Measurements from ENCODE around the gene STRN.

The STRN gene, protein sequence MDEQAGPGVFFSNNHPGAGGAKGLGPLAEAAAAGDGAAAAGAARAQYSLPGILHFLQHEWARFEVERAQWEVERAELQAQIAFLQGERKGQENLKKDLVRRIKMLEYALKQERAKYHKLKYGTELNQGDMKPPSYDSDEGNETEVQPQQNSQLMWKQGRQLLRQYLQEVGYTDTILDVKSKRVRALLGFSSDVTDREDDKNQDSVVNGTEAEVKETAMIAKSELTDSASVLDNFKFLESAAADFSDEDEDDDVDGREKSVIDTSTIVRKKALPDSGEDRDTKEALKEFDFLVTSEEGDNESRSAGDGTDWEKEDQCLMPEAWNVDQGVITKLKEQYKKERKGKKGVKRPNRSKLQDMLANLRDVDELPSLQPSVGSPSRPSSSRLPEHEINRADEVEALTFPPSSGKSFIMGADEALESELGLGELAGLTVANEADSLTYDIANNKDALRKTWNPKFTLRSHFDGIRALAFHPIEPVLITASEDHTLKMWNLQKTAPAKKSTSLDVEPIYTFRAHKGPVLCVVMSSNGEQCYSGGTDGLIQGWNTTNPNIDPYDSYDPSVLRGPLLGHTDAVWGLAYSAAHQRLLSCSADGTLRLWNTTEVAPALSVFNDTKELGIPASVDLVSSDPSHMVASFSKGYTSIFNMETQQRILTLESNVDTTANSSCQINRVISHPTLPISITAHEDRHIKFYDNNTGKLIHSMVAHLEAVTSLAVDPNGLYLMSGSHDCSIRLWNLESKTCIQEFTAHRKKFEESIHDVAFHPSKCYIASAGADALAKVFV

DNA sequence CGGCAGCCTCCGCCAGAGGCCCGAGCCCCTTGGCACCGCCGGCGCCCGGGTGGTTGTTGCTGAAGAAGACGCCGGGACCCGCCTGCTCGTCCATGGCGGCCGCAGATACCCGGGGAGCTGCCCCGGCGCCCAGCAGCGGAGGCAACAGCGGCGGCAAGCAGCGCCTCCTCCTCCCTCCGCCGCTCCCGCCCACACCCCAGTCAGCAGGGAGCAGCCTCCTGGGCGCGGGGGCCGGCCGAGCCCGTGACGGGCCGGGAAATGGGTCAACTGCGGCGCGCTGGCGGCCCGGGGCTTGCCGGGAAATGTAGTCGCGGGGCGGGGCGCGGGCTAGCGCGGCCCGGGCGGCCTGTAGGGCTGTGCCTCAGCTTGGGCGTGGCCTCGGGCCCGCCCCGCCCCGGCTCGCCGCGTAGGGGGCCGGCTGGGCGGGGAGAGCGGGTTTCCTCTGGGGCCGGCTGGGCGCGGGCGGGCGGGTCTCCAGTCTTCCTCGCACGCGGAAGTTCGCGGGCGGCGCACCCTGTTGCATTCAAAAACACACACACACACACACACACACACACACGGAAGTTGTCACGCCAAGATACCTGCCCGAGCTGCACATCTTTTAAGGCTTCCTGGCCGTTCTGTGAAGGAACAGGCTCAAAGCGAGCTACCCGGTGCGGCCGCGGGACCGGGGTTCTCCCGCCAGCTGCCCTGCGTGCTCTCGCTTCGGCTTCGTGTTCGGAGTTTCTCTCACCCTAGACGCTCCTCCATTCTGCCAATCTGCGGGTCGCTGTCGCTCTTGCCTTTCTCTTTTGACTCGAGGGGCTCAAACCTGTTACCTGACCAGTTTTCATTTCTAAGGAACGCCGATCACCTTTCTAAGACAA lies at the start of gene STRN:
Gene STRN (minus strand): TSS at position 167 of the 866 bp plus-strand sequence. CDS start 73 bp downstream, at position 94.
- H3K4me3 ChIP-seq (replicated peaks; ENCODE audit: low read depth, low read length): peak within 1 kb of the TSS; percentile 89
- TF ChIP-seq, protein P1, sequence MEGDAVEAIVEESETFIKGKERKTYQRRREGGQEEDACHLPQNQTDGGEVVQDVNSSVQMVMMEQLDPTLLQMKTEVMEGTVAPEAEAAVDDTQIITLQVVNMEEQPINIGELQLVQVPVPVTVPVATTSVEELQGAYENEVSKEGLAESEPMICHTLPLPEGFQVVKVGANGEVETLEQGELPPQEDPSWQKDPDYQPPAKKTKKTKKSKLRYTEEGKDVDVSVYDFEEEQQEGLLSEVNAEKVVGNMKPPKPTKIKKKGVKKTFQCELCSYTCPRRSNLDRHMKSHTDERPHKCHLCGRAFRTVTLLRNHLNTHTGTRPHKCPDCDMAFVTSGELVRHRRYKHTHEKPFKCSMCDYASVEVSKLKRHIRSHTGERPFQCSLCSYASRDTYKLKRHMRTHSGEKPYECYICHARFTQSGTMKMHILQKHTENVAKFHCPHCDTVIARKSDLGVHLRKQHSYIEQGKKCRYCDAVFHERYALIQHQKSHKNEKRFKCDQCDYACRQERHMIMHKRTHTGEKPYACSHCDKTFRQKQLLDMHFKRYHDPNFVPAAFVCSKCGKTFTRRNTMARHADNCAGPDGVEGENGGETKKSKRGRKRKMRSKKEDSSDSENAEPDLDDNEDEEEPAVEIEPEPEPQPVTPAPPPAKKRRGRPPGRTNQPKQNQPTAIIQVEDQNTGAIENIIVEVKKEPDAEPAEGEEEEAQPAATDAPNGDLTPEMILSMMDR (IDR thresholded peaks at IDR 0.05; ENCODE audit: low read depth, low read length, missing control alignments): no peak
- peak; percentile 70 for DNase-seq (ENCODE audit: extremely low read depth, low read depth)

DNA sequence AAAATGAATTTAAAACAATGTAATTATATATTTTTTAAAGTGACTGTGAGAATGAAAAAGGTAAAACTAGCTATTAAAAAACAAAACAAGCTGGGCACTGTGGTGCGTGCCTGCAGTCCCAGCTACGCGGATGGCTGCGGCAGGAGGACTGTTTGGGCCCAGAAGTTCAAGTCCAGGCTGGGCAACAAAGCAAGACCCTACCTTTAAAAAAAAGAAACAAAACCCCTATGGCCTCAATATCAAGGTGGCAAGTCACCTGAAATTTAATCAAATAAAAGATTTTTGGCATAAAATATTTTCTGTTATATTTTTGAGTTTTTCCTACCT lies 46.9 kb upstream of the STRN start:
- TF ChIP-seq, protein P1 (IDR thresholded peaks at IDR 0.05; ENCODE audit: low read depth, low read length, missing control alignments): no peak
- no peak for DNase-seq (ENCODE audit: extremely low read depth, low read depth)
- no peak overlapping the region for H3K4me3 ChIP-seq (replicated peaks; ENCODE audit: low read depth, low read length)

DNA sequence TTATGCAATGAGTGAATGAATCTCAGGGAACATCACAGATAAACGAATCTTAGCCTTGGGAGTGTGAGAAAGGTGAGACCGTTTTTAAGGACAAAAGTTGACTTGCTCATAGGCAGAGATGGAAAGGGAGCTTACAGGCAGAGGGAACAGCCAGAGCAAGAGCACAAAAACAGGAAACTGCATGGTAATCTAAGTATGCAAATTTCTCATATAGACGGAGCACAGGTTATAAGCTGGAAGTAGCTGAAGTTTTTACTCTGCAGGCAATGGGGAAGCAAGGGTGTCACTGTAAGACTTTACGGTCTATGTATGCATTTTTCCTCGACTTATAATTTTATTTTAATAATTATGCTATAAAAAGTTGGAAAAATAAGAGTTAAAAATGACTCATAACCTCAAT lies 44.8 kb upstream of the STRN start:
- H3K4me3 ChIP-seq (replicated peaks; ENCODE audit: low read depth, low read length): no peak overlapping the region
- TF ChIP-seq, protein P1 (IDR thresholded peaks at IDR 0.05; ENCODE audit: low read depth, low read length, missing control alignments): no peak
- no peak for DNase-seq (ENCODE audit: extremely low read depth, low read depth)

DNA sequence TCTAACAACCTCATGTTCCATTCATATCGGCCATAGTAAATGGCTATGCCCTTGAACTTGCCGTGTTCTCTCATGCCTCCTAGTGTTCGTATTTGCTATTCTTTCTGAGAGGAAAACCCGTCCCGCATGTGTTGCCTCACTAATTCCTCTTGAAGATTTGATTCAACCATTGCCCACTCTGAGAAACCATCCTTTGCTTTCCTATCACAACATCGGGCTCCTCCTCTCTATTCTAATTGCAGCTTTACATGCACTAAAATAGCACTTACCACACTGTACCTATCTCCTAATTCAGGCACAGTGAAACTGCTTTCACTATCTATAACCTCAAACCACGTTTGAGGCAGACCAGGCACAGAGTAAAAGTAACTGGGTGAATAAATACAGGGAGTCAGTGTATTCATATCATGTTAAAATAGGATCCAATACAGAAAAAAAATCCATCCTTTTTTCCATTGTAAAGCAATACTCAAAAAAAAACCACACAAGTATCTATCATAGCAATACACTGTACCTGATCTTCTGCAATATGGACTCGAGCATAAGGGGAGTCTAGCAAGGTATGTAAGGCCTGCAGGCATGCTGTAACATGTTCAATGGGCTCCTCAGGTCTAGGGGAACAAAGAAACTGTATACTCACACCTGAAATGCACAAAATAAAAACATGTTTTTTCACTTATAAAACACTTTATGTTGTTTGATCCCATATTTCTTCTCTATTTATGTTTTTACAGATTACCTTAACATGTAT lies 39.0 kb upstream of the STRN start:
- H3K4me3 ChIP-seq (replicated peaks; ENCODE audit: low read depth, low read length): no peak overlapping the region
- TF ChIP-seq, protein P1 (IDR thresholded peaks at IDR 0.05; ENCODE audit: low read depth, low read length, missing control alignments): peak; percentile 50
- peak; percentile 11 for DNase-seq (ENCODE audit: extremely low read depth, low read depth)

DNA sequence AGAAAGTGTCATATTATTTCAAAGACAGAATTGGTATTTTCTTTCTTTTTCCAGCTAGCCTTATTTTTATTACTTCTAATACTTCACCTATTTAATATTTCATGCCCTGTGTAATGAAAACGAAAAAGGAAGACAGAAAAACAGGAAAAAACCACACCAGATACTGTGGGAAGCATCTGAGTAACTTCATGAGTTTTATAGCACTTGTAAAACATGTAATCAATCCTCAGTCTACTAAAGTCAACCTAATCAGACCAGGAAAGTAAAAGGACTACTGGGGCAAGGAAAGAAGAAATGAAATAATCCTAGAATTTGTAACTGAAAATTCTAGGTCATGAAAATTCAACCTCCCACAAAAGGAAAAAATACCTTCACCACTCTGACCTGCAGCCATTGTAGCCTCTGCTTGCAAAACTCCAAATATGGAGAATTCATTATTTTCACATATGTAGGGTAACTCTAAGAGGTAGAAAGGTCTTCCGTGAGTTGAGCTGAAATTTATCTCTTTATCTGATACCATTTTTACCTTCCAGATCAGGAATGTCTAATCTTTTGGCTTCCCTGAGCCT lies 34.7 kb upstream of the STRN start:
- H3K4me3 ChIP-seq (replicated peaks; ENCODE audit: low read depth, low read length): no peak overlapping the region
- no peak for DNase-seq (ENCODE audit: extremely low read depth, low read depth)
- TF ChIP-seq, protein P1 (IDR thresholded peaks at IDR 0.05; ENCODE audit: low read depth, low read length, missing control alignments): no peak

All from HFF-Myc (cell line).